DOHH2 (cell line): Measurements from ENCODE around the gene CLPTM1L.

Experiments used
- CTCF ChIP-seq: fragments of 200-600 bp; sonication (generic); IDR thresholded peaks from one replicate; pipeline ENCODE4 v1.5.1; 2014; ENCODE audit warnings: antibody characterized with exemption, mild to moderate bottlenecking, low read depth, low read length; ENCODE audit not compliant: poor library complexity, severe bottlenecking
- EZH2phosphoT487 ChIP-seq: fragments of 200-600 bp; sonication (generic); IDR thresholded peaks from 2 replicates; pipeline ENCODE4 v1.6.1; 2017; ENCODE audit warnings: borderline replicate concordance, mild to moderate bottlenecking, antibody characterized with exemption, low read length, moderate library complexity, mixed read lengths

- TF ChIP-seq CTCF (no peak), EZH2phosphoT487 (no peak)
Observed at GRCh38 chr5:1375871-1376810, 31.2 kb upstream of the CLPTM1L start.
